Neural cell (in vitro differentiated cells): ENCODE measurements around the gene CACNB2. TPM values are rescaled to one million over a fixed set of nuclear protein-coding genes. Genes with fewer than 3 reads are reported as not detected.

Experiments used
- H2AFZ ChIP-seq: fragments of 200-600, 300-800 bp; sonication (generic), shearing (Covaris generic); 2 replicates; pipeline ENCODE4 v1.6.0; 2014; ENCODE audit warnings: low read depth, mild to moderate bottlenecking, antibody characterized with exemption, low read length, moderate library complexity
- H3F3A ChIP-seq: fragments of 200-600 bp; shearing (Covaris generic); 2 replicates; pipeline ENCODE4 v1.6.1; 2016; ENCODE audit warnings: mild to moderate bottlenecking, moderate library complexity, mixed read lengths, antibody characterized with exemption, low read length; ENCODE audit not compliant: insufficient read depth, poor library complexity, severe bottlenecking
- H3K27ac ChIP-seq: fragments of 200-600, 300-800 bp; sonication (generic), shearing (Covaris generic); 2 replicates; pipeline ENCODE4 v1.5.1; 2014; ENCODE audit warnings: mild to moderate bottlenecking, low read length, moderate library complexity
- H3K27me3 ChIP-seq: fragments of 300-800, 200-600 bp; sonication (generic), shearing (Covaris generic); 2 replicates; pipeline ENCODE4 v1.6.0; 2014; ENCODE audit warnings: mild to moderate bottlenecking, low read depth, low read length, moderate library complexity; ENCODE audit not compliant: insufficient read depth
- H3K36me3 ChIP-seq: fragments of 300-800, 200-600 bp; sonication (generic), shearing (Covaris generic); 2 replicates; pipeline ENCODE4 v1.5.1; 2014; ENCODE audit warnings: mild to moderate bottlenecking, antibody characterized with exemption, low read length, moderate library complexity; ENCODE audit not compliant: insufficient read depth
- H3K4me2 ChIP-seq: fragments of 300-800, 200-600 bp; sonication (generic), shearing (Covaris generic); 2 replicates; pipeline ENCODE4 v1.6.0; 2014; ENCODE audit warnings: mild to moderate bottlenecking, low read length
- H3K4me3 ChIP-seq: fragments of 300-800, 200-600 bp; sonication (generic), shearing (Covaris generic); 2 replicates; pipeline ENCODE4 v1.5.1; 2014; ENCODE audit warnings: mild to moderate bottlenecking, low read length, moderate library complexity
- H3K79me2 ChIP-seq: fragments of 200-600 bp; shearing (Covaris generic); replicated peaks from 2 replicates; pipeline ENCODE4 v1.6.0; 2014; ENCODE audit warnings: mild to moderate bottlenecking, low read length, moderate library complexity; ENCODE audit not compliant: insufficient read depth
- H3K9ac ChIP-seq: fragments of 300-800, 200-600 bp; sonication (generic), shearing (Covaris generic); 2 replicates; pipeline ENCODE4 v1.6.1; 2016; ENCODE audit warnings: mild to moderate bottlenecking, low read length, mixed read lengths
- H3K9me2 ChIP-seq: fragments of 200-600 bp; shearing (Covaris generic); 2 replicates; pipeline ENCODE4 v1.6.1; 2016; ENCODE audit warnings: mild to moderate bottlenecking, low read length, mixed read lengths; ENCODE audit not compliant: insufficient read depth
- H3K9me3 ChIP-seq: fragments of 200-600, 300-800 bp; sonication (generic), shearing (Covaris generic); 2 replicates; pipeline ENCODE4 v1.6.1; 2016; ENCODE audit warnings: mild to moderate bottlenecking, mixed run types, low read length, moderate library complexity, mixed read lengths
- H4K20me1 ChIP-seq: fragments of 200-600 bp; shearing (Covaris generic); 2 replicates; pipeline ENCODE4 v1.6.1; 2016; ENCODE audit warnings: mild to moderate bottlenecking, mixed run types; ENCODE audit not compliant: insufficient read depth
- CTCF ChIP-seq: fragments of 450-650 bp; IDR thresholded peaks from 2 replicates; pipeline ENCODE4 v1.5.1; 2014; ENCODE audit warnings: antibody characterized with exemption, mild to moderate bottlenecking, moderate library complexity; ENCODE audit not compliant: poor library complexity, severe bottlenecking
- EP300 ChIP-seq: fragments of 450-650 bp; conservative IDR thresholded peaks from 2 replicates; pipeline ENCODE4 v1.6.1; 2014; ENCODE audit warnings: antibody characterized with exemption, mild to moderate bottlenecking, moderate library complexity; ENCODE audit not compliant: poor library complexity, severe bottlenecking
- EZH2 ChIP-seq: fragments of 200-600, 300-800 bp; shearing (Covaris generic), sonication (generic); IDR thresholded peaks from 2 replicates; pipeline ENCODE4 v1.6.1; 2014; ENCODE audit warnings: antibody characterized with exemption, low read length, borderline replicate concordance, mild to moderate bottlenecking; ENCODE audit not compliant: insufficient read depth, poor library complexity, severe bottlenecking
- MXI1 ChIP-seq: fragments of 450-650 bp; conservative IDR thresholded peaks from 2 replicates; pipeline ENCODE4 v1.6.1; 2014; ENCODE audit warnings: antibody characterized with exemption, mild to moderate bottlenecking; ENCODE audit not compliant: poor library complexity, severe bottlenecking
- POLR2AphosphoS5 ChIP-seq: IDR thresholded peaks from 2 replicates; pipeline ENCODE4 v1.6.1; 2012
- RAD21 ChIP-seq: fragments of 450-650 bp; conservative IDR thresholded peaks from 2 replicates; pipeline ENCODE4 v1.6.1; 2014; ENCODE audit warnings: antibody characterized with exemption, mild to moderate bottlenecking, moderate library complexity
- REST ChIP-seq: IDR thresholded peaks from 2 replicates; pipeline ENCODE4 v1.6.1; 2012; ENCODE audit warnings: borderline replicate concordance
- SMC3 ChIP-seq: fragments of 450-650 bp; conservative IDR thresholded peaks from 2 replicates; pipeline ENCODE4 v1.6.1; 2014; ENCODE audit warnings: antibody characterized with exemption, mild to moderate bottlenecking, moderate library complexity; ENCODE audit not compliant: poor library complexity
- TAF1 ChIP-seq: IDR thresholded peaks from 2 replicates; pipeline ENCODE4 v1.6.1; 2012; ENCODE audit warnings: low read depth
- polyA plus RNA-seq: library from polyadenylated mRNA; depleted of rRNA; stranded (reverse); fragments of >200 nt; gene quantifications from 2 replicates; pipeline ENCODE4 v1.2.3, GENCODE V29; 2014

CACNB2 gene
- polyA plus RNA-seq, 1 donor from 2014 or later = 14.3 TPM

GRCh38 chr10:18254086-18254485 lies 113.9 kb downstream of the CACNB2 start:
- no peak overlapping the region for H3K27ac ChIP-seq
- H3K9me2 ChIP-seq = no peaks in the 10 kb centered on the region
- H3K4me3 ChIP-seq = no peak overlapping the region
- no peaks in the 10 kb centered on the region for H3K36me3 ChIP-seq
- H3F3A ChIP-seq = no peaks in the 10 kb centered on the region
- no peak for TF ChIP-seq EP300
- no peak for TF ChIP-seq POLR2AphosphoS5
- no peak for TF ChIP-seq EZH2
- H3K27me3 ChIP-seq = no peaks in the 10 kb centered on the region
- no peak overlapping the region for H3K4me2 ChIP-seq
- no peaks in the 10 kb centered on the region for H4K20me1 ChIP-seq
- H3K79me2 ChIP-seq = no peaks in the 10 kb centered on the region
- no peaks in the 10 kb centered on the region for H3K9me3 ChIP-seq
- no peak overlapping the region for H2AFZ ChIP-seq
- H3K9ac ChIP-seq = no peak overlapping the region

- H4K20me1 ChIP-seq = no peaks in the 10 kb centered on the region
- no peaks in the 10 kb centered on the region for H3K79me2 ChIP-seq
- H2AFZ ChIP-seq = no peak overlapping the region
- TF ChIP-seq TAF1 = no peak
- no peak for TF ChIP-seq RAD21
- no peak for TF ChIP-seq POLR2AphosphoS5
- TF ChIP-seq SMC3 = no peak
- no peak for TF ChIP-seq EP300
- TF ChIP-seq CTCF = no peak
- no peak for TF ChIP-seq REST
- no peak for TF ChIP-seq MXI1
- TF ChIP-seq EZH2 = no peak
- no peaks in the 10 kb centered on the region for H3K27me3 ChIP-seq
- no peaks in the 10 kb centered on the region for H3K9me3 ChIP-seq
- no peak overlapping the region for H3K4me3 ChIP-seq
- no peaks in the 10 kb centered on the region for H3K36me3 ChIP-seq
- no peak overlapping the region for H3K27ac ChIP-seq
- no peak overlapping the region for H3K4me2 ChIP-seq
- no peak overlapping the region for H3K9ac ChIP-seq
- H3F3A ChIP-seq = no peaks in the 10 kb centered on the region
- H3K9me2 ChIP-seq = no peaks in the 10 kb centered on the region
These were observed 114.5 kb downstream of the CACNB2 start for GRCh38 chr10:18254692-18255091.
